IgD-negative memory B cell (primary cell): ENCODE data around the gene HTR4. TPM values are rescaled to one million over a fixed set of nuclear protein-coding genes. Genes with fewer than 3 reads are reported as not detected.
"Not testable (repeated sequence)": the region's sequence is repeated elsewhere in the genome, so short reads cannot be mapped to it uniquely, and the experiment has no call there.

Source experiments
- H3K27ac Mint-ChIP-seq, 3 donors: one replicate each; pipeline ENCODE4 v1.8.0; 2020 to 2022; ENCODE audit warnings: mild to moderate bottlenecking in 3 of 3, mixed read lengths in 3 of 3, moderate library complexity in 1 of 3
- H3K27me3 Mint-ChIP-seq: one replicate; pipeline ENCODE4 v1.8.0; 2021; ENCODE audit warnings: mixed read lengths
- H3K36me3 Mint-ChIP-seq: one replicate; pipeline ENCODE4 v1.8.0; 2020; ENCODE audit warnings: mild to moderate bottlenecking, mixed read lengths
- H3K4me1 Mint-ChIP-seq, 3 donors: one replicate each; pipeline ENCODE4 v1.8.0; 2020 to 2022; ENCODE audit warnings: mixed read lengths in 3 of 3, mild to moderate bottlenecking in 1 of 3
- H3K4me3 Mint-ChIP-seq, 4 donors: one replicate each; pipeline ENCODE4 v1.8.0; 2020 to 2022; ENCODE audit warnings: mild to moderate bottlenecking in 4 of 4, mixed read lengths in 4 of 4, moderate library complexity in 3 of 4
- H3K9me3 Mint-ChIP-seq, 3 donors: one replicate each; pipeline ENCODE4 v1.8.0; 2020 to 2021; ENCODE audit warnings: mixed read lengths in 3 of 3, mild to moderate bottlenecking in 1 of 3
- polyA plus RNA-seq: library from polyadenylated mRNA; unstranded; fragments of 300-500 nt; fragmentation: Illumina TruSeq; gene quantifications from one replicate; pipeline ENCODE4 v1.2.3, GENCODE V29; 2021

The HTR4 gene
- polyA plus RNA-seq, 1 donor from 2014 or later: not detected

DNA sequence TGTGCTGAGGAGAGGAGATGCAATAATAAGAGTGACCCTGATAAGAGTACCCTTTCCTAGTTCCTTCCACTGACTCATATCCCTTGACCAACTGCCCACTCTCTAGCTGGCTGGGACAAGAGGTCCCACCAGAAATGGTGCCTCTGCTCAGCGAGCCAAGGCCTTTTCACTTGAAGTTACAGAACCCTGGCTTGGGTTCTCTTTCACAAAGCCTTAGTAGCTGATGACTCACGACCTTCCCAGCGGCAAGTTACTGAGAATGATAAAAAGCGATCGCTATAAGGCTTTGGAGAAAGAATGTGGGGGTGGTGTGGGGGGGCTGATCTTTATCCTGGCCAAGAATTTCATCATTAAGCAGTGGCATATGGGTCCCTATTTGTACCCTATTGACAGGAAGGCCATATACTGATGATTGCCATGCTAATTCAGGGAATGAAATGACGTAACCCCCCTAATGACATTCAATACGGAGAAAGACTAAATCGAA lies 180.3 kb downstream of the HTR4 start:
- Mint-ChIP-seq H3K4me1 (no peaks in the 10 kb centered on the region), H3K27ac (no peak overlapping the region), H3K27me3 (peaks cover 14% of the 10 kb centered on the region), H3K4me3 (no peak overlapping the region), H3K36me3 (no peaks in the 10 kb centered on the region), H3K9me3 (peaks cover 0 to 2% (median 0%) of the 10 kb centered on the region in 3 donors)

DNA sequence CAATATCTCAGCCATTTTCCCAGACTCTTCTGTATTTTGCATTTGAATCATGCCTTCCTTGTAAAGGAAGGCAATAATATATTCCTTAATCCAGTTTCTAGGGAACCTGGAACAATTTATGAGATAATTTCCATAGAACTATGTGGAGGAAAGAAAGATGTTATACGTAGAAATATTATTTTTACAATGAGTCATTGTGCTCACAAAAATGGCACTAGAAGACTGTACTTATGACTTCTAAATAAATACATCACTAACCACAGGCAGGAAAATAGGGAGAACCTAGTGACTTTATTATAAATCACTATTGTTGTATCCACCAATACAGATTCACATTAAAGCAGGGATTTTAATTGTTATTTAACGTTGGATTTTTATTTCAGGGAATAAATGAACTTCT lies 182.9 kb downstream of the HTR4 start:
- Mint-ChIP-seq H3K36me3 (no peaks in the 10 kb centered on the region), H3K4me3 (no peak overlapping the region), H3K4me1 (no peaks in the 10 kb centered on the region), H3K27ac (no peak overlapping the region), H3K9me3 (peaks cover 0 to 4% (median 0%) of the 10 kb centered on the region in 3 donors), H3K27me3 (peaks cover 2% of the 10 kb centered on the region)

DNA sequence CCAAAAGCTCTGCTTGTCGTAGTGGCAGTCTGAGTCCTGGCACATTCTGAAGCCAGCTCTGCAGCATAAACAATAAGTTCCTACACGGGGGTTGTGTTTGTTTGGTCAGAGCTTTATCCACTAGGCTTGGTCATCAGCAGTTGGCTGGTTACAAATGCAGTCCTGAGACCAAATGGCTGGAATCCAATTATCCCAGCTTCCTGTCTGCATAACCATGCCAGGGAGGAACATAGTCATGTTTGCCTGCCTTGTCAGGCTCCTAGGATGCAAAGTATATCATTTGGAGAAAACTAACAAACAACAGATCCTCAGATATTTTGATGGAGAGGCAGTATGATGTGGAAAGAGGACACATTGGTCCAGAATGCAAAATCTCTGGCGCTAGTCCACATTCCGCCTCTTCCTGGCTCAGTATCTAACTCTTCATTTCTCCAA lies 184.8 kb downstream of the HTR4 start:
- no peak overlapping the region for H3K27ac Mint-ChIP-seq
- H3K4me3 Mint-ChIP-seq: no peak overlapping the region
- peaks cover 0 to 4% (median 0%) of the 10 kb centered on the region in 3 donors for H3K9me3 Mint-ChIP-seq
- no peaks in the 10 kb centered on the region for H3K36me3 Mint-ChIP-seq
- no peaks in the 10 kb centered on the region for H3K4me1 Mint-ChIP-seq
- peaks cover 3% of the 10 kb centered on the region for H3K27me3 Mint-ChIP-seq

DNA sequence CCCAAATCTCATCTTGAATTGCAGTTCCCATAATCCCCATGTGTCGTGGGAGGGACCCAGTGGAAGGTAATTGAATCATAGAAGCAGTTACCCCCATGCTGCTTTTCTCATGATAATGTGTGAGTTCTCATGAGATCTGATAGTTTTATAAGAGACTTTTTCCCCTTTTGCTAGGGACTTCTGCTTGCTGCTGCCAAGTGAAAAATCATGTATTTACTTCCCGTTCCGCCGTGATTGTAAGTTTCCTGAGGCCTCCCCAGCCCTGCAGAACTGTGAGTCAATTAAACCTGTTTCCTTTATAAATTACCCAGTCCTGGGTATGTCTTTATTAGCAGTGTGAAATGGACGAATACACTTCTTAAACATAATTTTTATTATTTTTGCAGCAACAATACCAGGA lies 185.6 kb downstream of the HTR4 start:
- not testable (repeated sequence) for H3K4me3 Mint-ChIP-seq, H3K4me1 Mint-ChIP-seq, H3K9me3 Mint-ChIP-seq, H3K27ac Mint-ChIP-seq, H3K36me3 Mint-ChIP-seq, H3K27me3 Mint-ChIP-seq

DNA sequence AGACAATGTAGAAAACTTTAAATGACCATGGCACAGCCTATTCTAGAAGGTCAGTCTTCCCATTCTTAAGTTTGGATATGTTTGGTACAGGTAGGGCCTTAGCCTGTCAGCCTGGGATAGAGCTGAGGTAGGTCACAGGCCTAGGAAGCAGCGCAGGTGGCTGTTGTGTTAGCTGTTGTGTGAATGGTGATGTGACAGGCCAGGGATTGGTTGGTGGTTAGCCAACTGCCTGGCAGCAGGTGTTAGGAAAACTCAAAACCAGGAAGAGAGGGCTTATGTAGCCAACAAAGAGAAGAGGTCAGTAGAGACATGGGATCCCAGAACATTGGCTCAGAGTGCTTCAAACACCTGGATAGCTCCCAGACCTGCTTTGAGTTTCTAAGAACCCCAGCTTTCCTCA lies 186.4 kb downstream of the HTR4 start:
- H3K4me1 Mint-ChIP-seq: no peaks in the 10 kb centered on the region
- H3K27ac Mint-ChIP-seq: no peak overlapping the region
- H3K36me3 Mint-ChIP-seq: no peaks in the 10 kb centered on the region
- peaks cover 3% of the 10 kb centered on the region for H3K27me3 Mint-ChIP-seq
- no peak overlapping the region for H3K4me3 Mint-ChIP-seq
- H3K9me3 Mint-ChIP-seq: peaks cover 0 to 4% (median 0%) of the 10 kb centered on the region in 3 donors

DNA sequence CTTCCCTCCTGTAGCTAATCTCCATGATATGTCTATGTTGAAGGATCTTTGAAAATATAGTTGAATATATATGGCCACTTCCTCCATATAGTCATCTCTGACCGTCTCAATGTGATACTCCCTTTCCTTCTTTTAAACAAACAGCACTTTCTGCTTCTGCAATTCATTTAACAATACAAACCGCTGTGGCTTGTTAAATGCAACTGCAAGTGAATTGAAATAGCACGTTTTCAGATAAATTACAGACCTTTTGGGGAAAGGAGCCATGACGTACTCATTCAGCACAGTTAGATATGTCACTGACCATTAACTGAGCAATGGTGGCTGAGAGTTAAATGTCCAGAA lies 188.1 kb downstream of the HTR4 start:
- no peak overlapping the region for H3K27ac Mint-ChIP-seq
- H3K4me1 Mint-ChIP-seq: no peaks in the 10 kb centered on the region

DNA sequence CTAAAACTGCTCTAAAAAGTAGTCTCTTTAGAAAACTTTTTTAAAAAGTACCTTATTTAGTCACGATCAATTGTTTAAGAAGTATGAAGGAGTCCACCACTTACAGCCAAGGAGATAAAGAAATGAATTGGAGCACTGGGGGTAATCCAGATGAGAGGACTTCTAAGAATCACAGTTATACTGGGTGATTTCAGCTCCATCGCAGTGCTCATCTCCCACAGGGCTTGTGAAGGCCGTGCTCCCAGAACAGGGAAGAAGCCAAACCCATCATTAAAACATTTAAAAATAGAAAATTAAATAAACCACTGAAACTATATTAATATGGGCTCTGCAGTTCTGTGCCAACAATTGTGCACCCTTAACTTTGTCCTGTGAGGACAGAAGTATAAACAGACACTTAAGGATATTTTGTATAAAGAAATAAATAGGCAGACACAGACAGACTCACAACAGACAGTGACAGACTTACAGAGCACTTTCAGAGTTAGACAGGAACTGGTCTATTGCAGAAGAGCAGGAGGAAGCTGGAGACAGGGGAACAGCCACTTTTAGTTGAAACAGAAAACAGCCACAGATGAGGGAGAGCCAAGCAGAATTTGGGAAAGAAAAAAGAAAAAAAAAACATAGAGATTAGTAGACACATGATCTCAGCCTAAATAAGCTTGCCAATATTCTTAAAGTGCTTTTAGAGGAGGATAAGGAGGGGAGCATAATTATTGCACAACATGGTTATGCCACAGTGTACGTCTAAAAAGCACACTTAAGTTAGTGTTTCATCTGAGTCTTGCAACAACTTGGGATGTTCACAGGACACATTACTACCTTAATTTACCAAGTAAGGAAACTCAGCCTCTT lies 188.7 kb downstream of the HTR4 start:
- H3K4me3 Mint-ChIP-seq: no peak overlapping the region
- peaks cover 0 to 4% (median 0%) of the 10 kb centered on the region in 3 donors for H3K9me3 Mint-ChIP-seq

More for the DNA sequence above, 188.1 kb downstream of the HTR4 start:
- no peaks in the 10 kb centered on the region for H3K36me3 Mint-ChIP-seq
- no peak overlapping the region for H3K4me3 Mint-ChIP-seq
- peaks cover 4% of the 10 kb centered on the region for H3K27me3 Mint-ChIP-seq
- peaks cover 0 to 4% (median 0%) of the 10 kb centered on the region in 3 donors for H3K9me3 Mint-ChIP-seq

DNA sequence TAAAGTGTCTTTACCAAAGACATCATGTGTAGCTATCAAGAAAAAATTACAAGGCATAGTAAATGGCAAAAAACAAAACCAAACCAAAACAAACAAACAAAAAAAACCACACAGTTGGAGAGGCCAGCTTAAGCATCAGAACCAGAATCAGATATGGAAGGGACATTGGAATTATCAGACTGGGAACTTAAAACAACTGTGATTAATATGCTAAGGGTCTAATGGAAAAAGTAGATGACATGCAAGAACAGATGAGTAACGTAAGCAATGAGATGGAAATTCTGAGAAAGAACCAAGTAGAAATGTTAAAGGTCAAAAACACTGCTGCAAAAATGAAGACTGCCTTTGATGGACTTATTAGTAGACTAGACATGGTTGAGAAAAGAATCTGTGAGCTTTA lies 194.7 kb downstream of the HTR4 start:
- Mint-ChIP-seq H3K9me3 (no peaks in the 10 kb centered on the region), H3K4me3 (no peak overlapping the region), H3K27me3 (peaks cover 8% of the 10 kb centered on the region), H3K36me3 (no peaks in the 10 kb centered on the region), H3K4me1 (peaks cover 0 to 3% (median 0%) of the 10 kb centered on the region in 3 donors), H3K27ac (no peak overlapping the region)

More for the DNA sequence above, 188.7 kb downstream of the HTR4 start:
- Mint-ChIP-seq H3K4me1 (no peaks in the 10 kb centered on the region), H3K27me3 (peaks cover 4% of the 10 kb centered on the region), H3K36me3 (no peaks in the 10 kb centered on the region), H3K27ac (no peak overlapping the region)

DNA sequence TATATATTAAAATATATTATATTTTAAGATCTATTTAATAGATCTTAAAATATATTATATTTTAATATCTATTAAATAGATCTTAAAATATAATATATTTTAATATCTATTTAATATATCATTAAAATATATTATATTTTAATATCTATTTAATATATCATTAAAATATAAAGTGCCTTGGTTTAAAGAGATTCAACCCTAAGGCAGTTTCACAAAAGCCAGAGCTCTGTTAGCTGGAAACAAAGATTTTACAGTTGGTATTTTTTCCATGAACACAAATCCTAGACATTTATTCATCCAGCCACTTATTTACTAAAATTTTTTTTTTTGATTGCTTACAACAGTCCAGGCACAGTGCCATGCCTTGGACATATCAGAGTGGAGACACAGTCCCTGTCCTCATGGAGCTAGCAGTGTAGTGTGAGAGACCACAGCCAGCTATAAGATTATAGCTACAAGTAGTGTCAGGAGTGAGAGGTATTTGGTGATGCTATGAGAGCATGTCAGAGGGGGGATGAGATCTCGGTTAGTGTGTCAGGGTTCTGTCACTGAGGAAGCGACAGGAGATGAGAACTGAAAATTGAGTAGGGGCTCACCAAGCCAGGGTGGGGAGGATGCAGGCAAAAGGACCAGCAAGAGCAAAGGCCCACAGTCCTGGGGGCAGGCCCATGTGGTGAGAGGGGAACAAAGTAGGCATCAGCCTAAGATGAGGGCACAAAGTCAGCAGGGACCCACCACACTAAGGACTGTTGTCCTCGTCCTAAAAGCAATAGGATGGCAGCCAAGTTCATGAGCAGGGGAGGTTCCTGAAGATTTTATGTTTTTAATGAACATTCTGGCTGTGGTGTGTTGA lies 196.1 kb downstream of the HTR4 start:
- H3K4me1 Mint-ChIP-seq: peaks cover 0 to 3% (median 0%) of the 10 kb centered on the region in 3 donors
- H3K36me3 Mint-ChIP-seq: no peaks in the 10 kb centered on the region
- H3K9me3 Mint-ChIP-seq: no peaks in the 10 kb centered on the region
- H3K4me3 Mint-ChIP-seq: no peak overlapping the region
- H3K27me3 Mint-ChIP-seq: peaks cover 8% of the 10 kb centered on the region
- no peak overlapping the region for H3K27ac Mint-ChIP-seq

DNA sequence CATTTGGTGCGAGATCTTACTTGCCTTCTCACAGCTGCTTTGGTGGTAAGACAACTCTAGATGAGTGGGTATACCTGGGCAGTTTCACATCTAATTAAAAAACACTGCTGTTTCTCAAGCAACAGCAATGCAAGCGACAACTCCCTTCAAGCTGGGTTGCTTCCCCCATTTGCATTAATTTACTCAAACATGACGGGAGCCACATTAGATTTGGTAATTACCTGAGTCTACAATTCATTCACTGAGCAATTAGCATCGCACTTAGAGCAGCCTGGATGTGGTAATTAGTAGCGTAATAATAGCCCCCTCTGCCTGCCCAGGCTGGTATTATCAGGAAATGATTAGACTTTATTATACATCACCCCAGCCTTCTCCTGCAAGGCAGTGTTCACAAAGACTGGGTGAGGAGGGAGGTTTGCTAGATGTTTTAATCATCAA lies 197.1 kb downstream of the HTR4 start:
- H3K36me3 Mint-ChIP-seq: no peaks in the 10 kb centered on the region
- peaks cover 6% of the 10 kb centered on the region for H3K27me3 Mint-ChIP-seq
- H3K27ac Mint-ChIP-seq: no peak overlapping the region
- H3K9me3 Mint-ChIP-seq: no peaks in the 10 kb centered on the region
- H3K4me1 Mint-ChIP-seq: peaks cover 0 to 3% (median 0%) of the 10 kb centered on the region in 3 donors
- H3K4me3 Mint-ChIP-seq: no peak overlapping the region

DNA sequence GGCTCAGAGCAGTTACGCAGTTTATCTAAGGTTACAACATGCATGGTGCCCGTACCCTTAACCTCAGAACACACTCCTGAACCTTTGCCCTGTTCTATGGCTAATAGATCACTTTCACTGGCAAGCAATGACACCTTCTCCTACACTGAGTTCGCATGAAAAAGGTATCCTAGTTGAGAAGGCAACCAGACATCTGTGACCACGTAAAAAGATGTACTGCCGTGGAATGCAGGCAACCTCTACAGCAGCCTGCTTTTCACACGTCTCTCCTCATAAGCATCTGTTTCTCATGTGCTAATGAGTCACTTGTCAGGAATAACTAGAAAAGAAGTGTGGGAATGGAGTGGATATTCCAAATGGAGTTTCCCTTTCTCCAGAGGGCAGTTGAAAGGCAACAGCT lies 199.1 kb downstream of the HTR4 start:
- H3K4me1 Mint-ChIP-seq: peaks cover 0 to 3% (median 0%) of the 10 kb centered on the region in 3 donors
- peaks cover 6% of the 10 kb centered on the region for H3K27me3 Mint-ChIP-seq
- H3K4me3 Mint-ChIP-seq: no peak overlapping the region
- H3K36me3 Mint-ChIP-seq: no peaks in the 10 kb centered on the region
- no peaks in the 10 kb centered on the region for H3K9me3 Mint-ChIP-seq
- no peak overlapping the region for H3K27ac Mint-ChIP-seq

DNA sequence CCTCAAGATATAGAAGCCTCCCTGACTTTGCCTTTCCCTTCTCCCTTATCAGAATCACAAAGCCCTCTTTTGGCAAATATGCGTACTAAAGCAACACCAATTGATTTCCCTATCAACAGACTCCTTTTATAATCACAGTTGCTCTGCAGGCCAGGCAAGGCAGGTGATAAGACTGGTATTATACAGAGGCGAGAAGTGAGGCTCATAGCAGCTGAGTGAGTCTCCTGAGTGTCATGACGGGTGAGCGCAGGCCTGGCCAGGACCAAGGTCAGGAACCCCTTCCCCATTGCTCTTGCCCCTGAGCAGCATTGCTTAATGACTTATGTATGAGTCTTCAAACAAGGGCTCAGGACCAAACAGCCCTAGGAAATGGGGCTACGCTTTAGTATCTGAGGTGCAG lies 199.8 kb downstream of the HTR4 start:
- no peak overlapping the region for H3K4me3 Mint-ChIP-seq
- no peaks in the 10 kb centered on the region for H3K36me3 Mint-ChIP-seq
- peaks cover 6% of the 10 kb centered on the region for H3K27me3 Mint-ChIP-seq
- peaks cover 0 to 3% (median 0%) of the 10 kb centered on the region in 3 donors for H3K4me1 Mint-ChIP-seq
- no peak overlapping the region for H3K27ac Mint-ChIP-seq
- H3K9me3 Mint-ChIP-seq: no peaks in the 10 kb centered on the region

DNA sequence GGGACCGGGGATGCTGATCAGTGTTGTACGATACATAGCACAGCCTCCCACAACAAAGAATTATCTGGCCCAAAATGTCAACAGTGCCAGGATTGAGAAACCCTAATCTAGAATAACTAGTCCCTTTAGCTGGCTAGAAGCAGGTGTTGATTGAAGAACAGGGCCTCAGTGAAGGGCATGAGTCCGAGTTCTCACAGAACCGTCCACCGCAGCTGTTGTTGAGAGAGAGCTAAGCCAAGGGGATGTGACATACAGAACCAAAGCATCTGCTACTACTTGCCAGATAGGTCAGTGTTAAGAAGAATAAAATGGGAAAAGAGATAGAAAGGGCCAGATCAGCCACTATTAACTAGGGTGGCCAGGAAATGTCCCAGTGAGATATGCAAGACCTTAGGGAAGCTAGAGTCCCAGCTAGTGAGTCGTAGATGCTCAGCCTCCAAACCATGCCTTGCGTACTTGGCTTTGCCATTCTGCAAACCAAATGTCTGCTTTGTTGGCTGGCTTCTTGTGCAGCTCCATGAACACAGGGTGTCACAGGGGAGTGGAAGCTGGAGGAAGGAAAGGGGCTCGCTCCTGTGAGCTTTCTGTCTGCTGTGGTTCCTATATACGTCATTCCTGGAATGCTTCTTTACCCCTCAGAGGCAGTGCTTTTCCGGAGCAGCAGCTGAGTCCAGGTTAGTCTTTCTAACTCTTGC lies 201.7 kb downstream of the HTR4 start:
- H3K4me3 Mint-ChIP-seq: no peak overlapping the region
- no peak overlapping the region for H3K27ac Mint-ChIP-seq
- H3K9me3 Mint-ChIP-seq: no peaks in the 10 kb centered on the region
- H3K27me3 Mint-ChIP-seq: peaks cover 6% of the 10 kb centered on the region
- peaks cover 0 to 3% (median 0%) of the 10 kb centered on the region in 3 donors for H3K4me1 Mint-ChIP-seq
- peaks cover 3% of the 10 kb centered on the region for H3K36me3 Mint-ChIP-seq

DNA sequence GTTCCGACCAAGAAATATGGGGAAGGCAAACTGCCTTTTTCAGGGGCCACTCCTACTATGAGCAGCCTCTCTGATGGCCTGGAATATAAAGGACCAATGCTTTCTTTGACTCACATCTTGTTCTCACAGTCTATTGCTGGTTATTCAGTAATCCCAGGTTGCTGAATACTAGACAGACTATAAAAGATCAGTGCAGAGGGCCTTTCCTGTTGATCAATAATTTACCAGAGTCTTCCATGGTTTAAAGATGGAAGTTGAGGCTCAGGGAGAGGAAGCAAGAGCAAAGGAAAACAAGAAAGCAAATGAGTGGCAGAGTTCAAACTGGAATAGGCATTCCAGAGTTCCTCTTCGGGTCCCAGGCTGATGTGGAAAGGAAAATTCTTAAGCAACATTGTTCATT lies 207.7 kb downstream of the HTR4 start:
- no peaks in the 10 kb centered on the region for H3K9me3 Mint-ChIP-seq
- peaks cover 5% of the 10 kb centered on the region for H3K36me3 Mint-ChIP-seq
- H3K27me3 Mint-ChIP-seq: no peaks in the 10 kb centered on the region
- no peaks in the 10 kb centered on the region for H3K4me1 Mint-ChIP-seq
- H3K27ac Mint-ChIP-seq: no peak overlapping the region
- H3K4me3 Mint-ChIP-seq: no peak overlapping the region

DNA sequence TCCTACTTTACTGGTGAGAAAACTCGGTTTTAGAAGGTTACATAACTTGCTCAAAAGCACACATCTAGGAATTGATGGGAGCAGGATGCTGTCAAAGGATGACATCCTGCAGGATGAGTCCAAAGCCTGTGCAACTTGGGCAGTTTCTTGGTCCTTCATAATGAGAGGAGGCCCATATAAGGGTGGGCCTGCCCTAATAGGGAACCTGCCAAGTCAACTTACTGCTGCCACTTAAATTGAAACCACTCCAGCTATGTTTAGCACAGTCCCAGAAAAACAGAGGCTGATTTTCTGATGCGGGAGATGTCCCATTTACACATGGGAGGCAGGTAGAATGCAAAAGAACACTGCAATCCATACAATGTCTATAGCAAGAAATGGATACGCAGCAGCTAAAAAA lies 208.7 kb downstream of the HTR4 start:
- Mint-ChIP-seq H3K9me3 (no peaks in the 10 kb centered on the region), H3K4me3 (no peak overlapping the region), H3K27ac (no peak overlapping the region), H3K4me1 (no peaks in the 10 kb centered on the region), H3K27me3 (no peaks in the 10 kb centered on the region), H3K36me3 (peaks cover 5% of the 10 kb centered on the region)
